GM19035 (cell line): ENCODE results near the gene PRSS50.
"Not testable (repeated sequence)": the region's sequence is repeated elsewhere in the genome, so short reads cannot be mapped to it uniquely, and the experiment has no call there.

Experiments used
- ATAC-seq: cut with Tn5 transposase; IDR thresholded peaks from one replicate; pipeline ENCODE4 v1.9.1; 2021; ENCODE audit not compliant: unreplicated experiment

PRSS50 gene, protein sequence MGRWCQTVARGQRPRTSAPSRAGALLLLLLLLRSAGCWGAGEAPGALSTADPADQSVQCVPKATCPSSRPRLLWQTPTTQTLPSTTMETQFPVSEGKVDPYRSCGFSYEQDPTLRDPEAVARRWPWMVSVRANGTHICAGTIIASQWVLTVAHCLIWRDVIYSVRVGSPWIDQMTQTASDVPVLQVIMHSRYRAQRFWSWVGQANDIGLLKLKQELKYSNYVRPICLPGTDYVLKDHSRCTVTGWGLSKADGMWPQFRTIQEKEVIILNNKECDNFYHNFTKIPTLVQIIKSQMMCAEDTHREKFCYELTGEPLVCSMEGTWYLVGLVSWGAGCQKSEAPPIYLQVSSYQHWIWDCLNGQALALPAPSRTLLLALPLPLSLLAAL

DNA sequence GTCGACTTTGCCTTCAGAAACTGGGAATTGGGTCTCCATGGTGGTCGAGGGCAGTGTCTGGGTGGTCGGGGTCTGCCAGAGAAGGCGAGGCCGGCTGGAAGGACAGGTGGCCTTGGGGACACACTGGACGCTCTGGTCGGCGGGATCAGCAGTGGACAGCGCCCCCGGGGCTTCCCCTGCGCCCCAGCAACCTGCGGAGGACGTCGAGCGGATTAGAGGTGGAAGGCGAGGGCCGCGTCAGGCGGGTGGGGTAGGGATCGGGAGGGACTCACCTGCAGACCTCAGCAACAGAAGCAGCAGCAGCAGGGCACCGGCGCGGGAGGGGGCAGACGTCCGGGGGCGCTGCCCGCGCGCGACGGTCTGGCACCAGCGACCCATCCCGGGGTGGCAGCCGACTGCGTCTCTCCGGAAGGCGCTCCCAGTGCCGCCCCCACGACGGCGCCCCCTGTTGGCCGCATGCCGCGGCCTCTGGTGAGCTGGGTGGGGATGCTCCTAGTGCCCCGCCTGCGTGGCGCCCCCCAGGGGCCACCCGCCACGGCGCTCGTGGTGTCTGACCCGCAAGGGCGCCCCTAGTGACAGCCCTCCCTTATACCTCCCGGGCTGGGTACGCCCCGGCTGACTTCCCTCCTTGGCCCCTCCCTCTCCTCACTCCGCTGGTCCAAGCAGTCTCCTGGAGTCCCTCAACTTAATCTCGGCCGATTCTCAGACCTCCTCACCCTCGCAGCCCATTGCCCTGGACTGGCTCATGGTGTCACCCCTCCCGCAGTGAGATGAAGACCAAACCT is at the start of gene PRSS50:
Gene PRSS50 (minus strand): TSS at position 423 of the 785 bp plus-strand sequence. CDS start 45 bp downstream, at position 378.
- ATAC-seq, result no peak

GRCh38 chr3:46764206-46764605 is 46.5 kb upstream of the PRSS50 start:
- no peak for ATAC-seq

DNA sequence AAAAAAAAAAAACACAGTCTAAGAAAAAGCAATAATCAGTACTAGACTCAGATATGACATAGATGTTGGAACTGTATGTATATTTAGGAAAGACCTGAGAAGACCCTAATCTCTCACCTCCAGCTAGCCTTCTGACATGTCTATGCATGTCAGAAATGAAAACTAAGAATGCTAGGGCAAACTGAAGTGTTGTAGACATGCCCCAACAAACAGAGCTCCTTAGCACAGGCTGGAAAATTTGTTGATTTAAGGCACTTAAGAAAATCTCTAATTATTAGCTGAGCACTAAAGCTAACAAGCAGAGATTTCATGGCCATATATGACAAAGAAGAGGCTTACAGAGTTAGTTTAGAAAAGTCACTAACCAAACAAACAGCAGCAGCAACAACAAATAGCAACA is 45.5 kb upstream of the PRSS50 start:
- no peak for ATAC-seq

GRCh38 chr3:46759239-46760167 is 41.8 kb upstream of the PRSS50 start:
- ATAC-seq, result no peak

DNA sequence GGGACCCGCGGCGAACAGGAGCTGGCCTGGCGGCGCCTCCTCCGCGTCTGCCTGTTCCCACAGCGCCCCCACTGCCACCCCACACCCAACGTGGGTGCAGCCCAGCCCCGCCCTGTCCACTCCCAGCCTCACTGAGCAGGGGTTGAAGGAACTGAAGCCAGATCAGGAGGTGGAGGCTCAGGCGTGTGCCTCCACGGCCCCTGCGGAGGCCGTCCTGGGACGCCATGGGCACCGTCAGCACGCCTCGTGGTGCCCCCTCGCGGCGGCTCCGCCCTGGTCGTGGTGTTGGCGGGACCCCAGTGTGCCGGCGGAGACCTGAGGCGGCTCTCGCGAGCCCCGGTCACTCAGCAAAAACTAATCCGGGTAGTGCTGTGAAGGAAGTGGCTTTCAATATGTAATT is 39.0 kb upstream of the PRSS50 start:
- ATAC-seq, result no peak

GRCh38 chr3:46755646-46756045 is 38.0 kb upstream of the PRSS50 start:
- no peak for ATAC-seq

GRCh38 chr3:46753127-46753526 is 35.5 kb upstream of the PRSS50 start:
- ATAC-seq, result not testable (repeated sequence)

GRCh38 chr3:46750555-46751038 is 32.9 kb upstream of the PRSS50 start:
- ATAC-seq, result no peak

- ATAC-seq, result no peak
These were observed 31.5 kb upstream of the PRSS50 start for GRCh38 chr3:46749129-46749528.

DNA sequence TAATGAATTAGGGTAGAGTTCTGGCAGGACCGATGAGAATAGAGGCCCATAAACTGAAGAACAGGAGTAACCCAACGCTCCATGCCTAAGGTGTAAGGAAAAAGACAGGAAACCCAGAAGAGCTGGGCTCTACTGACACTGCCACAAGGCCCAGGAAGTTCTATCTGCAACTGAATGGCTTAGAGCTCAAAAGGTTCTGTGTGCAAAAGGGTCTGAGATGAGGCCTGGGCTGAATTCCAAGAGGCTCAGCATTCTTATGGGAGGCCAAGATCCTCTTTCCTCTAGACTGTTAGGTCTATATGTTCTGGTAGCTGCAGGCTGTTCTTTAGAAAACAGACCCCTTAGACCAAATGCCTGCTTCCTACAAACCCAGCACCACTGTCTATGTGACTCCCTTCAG is 30.5 kb upstream of the PRSS50 start:
- no peak for ATAC-seq

DNA sequence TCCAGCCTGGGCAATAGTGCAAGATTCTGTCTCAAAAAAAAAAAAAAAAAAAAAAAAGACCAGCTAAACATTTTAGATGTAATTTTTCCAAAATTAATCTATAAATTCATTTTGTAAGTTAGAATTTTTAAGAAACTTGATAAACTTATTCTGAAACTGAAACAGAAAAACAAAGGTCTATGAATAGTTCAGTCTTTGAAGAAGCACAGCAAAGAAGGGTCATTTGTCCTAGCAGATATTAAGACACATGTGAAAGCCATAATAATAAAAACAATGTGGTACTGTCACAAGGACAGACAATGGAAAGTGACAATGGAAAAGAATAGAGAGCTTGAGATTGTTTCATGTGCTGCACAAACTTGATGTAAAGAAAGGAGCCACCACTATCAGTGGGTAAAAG is 29.0 kb upstream of the PRSS50 start:
- no peak for ATAC-seq

GRCh38 chr3:46742992-46743585 is 25.4 kb upstream of the PRSS50 start:
- ATAC-seq, result no peak

DNA sequence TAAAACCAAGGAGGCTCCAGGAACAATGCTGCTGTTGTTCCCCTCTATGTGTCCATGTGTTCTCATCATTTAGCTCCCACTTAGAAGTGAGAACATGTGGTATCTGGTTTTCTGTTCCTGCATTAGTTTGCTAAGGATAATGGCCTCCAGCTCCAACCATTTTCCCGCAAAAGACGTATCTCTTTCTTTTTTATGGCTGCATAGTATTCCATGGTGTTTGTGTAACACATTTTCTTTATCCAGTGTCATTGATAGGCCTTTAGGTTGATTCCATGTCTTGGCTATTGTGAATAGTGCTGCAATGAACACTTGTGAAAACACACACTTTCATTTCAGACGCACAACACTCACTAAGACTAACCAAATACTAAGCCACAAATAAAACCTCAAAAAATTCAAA is 21.9 kb upstream of the PRSS50 start:
- not testable (repeated sequence) for ATAC-seq

DNA sequence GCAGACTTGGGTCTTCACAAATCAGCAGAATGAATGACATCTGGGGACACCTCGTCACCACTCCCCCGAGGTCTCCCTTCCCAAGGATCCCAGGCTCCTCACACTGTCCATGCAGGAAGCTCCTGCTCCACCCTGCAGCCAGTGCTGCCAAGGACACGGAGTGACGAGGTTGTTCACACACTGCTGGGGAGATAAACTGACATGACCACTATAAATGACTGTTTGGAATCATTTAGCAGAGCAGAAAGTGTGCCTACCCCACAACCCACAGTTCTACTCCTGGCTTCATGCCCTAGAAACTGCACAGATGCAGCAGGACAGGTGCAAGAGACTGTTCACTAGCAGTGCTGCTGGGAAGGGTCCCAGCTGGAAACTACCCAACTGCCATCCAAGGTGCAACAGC is 19.7 kb upstream of the PRSS50 start:
- ATAC-seq, result no peak

GRCh38 chr3:46736006-46736872 is 18.6 kb upstream of the PRSS50 start:
- ATAC-seq, result no peak

DNA sequence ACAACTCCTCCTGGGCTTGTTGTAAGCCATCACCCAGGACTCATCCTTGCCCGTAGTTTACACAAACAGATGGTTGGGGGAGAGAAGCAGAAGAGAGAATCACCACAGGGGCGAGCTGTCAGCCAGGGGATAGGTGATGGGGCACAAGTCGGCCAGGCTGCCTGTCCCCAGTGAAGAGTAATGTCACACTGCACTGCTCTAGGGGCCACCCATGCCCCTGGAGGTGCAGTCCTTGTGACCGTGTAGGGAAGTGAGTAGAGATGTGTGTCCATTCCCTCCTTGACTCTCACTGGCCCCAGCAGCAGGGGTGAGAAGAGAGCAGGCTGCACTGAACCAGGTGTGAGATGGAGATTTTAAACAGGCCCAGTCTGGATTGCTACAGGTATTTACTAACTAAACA is 17.1 kb upstream of the PRSS50 start:
- ATAC-seq, result no peak

DNA sequence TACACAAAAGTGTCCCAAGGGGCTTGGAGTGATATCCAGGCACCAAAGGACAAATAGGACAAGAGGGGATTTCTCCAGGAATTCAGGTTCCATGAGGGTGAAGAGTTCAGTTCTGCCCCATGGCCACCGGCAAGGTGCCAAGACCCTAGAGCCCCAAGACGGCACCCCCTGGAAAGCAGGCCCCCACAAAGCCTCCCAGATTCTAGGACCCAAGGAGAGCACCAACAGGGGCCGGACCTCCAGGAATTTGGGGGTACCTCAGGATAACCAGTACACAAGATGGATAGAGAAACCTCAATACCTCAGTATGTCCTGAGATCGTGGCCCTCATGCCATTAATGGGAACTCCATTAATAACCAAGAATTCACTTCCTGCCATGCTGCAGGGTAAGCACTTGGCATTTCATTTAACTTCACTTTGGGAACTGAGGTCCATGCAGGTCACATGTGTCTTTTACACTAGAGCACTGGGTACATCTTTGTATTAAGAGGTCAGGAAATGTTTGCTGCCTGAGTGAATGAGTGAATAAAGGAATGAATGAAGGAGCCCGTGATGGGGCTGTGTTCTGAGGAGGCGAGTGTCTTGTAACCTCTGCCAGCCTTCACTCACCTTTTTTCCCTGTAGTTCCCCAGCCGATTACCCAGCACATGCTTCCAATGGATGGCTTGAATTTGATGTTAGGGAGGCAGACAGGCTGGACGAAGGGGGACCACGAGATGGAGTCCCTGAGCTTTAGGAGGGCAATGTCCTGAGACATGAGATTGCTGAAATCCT is 15.5 kb upstream of the PRSS50 start:
- ATAC-seq, result no peak

GRCh38 chr3:46731795-46732194 is 14.1 kb upstream of the PRSS50 start:
- no peak for ATAC-seq

DNA sequence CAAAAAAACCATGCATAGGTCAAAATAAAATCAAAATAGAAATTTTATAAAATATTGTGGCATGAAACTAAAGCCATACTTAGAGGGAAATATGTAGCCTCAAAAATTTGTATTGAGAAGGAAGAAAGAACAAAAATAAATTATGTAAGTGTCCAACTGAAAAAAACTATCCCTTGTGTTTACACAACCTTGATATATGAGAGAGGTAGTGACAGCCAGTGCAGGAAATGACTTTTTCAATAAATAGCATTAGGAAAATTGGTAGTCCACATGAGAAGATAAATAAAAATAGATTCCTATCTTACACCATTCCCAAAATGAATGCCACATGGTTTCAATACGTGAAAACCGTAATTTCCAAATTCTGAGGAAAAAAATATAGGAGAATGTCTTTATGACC is 13.2 kb upstream of the PRSS50 start:
- ATAC-seq, result no peak
